Measurements from ENCODE around the gene MUC4. TPM values are rescaled to one million over a fixed set of nuclear protein-coding genes. Genes with fewer than 3 reads are reported as not detected.

Gene MUC4
- total and polyA plus RNA-seq, 9 of the 15 experiments (the other 6 are each of a cell fraction or from before 2014, with no cell fraction given) = under 0.01 to 0.21 (median 0.10) TPM; not detected in 4

GRCh38 chr3:195715134-195715533 is 96.6 kb downstream of the MUC4 start (continued):
- no peak for TF ChIP-seq USF1 (CRISPR knock-in tag; IDR thresholded peaks at IDR 0.05)
- peak; percentile 90 for TF ChIP-seq BCOR (IDR thresholded peaks at IDR 0.05)
- no peak for TF ChIP-seq EGR1 (conservative IDR thresholded peaks at IDR 0.05)
- peak; percentile 63; the same call in 1 of the 2 replicates for TF ChIP-seq HDAC2 (IDR thresholded peaks at IDR 0.05)
- TF ChIP-seq CREBBP (IDR thresholded peaks at IDR 0.05; ENCODE audit: low read depth, low read length) = no peak
- TF ChIP-seq GATAD2B (IDR thresholded peaks at IDR 0.05; ENCODE audit: borderline replicate concordance) = no peak

- no TSS peak for BruUV-seq (replicated peaks)
- CTCF ChIA-PET (ENCODE audit: low intra/inter-chr PET ratio) = interaction anchor here (0.6 kb wide), 1 partner anchor 15 kb away, joined by 3 read pairs; no protein-coding TSS in a partner anchor
- intact Hi-C loops (cut with micrococcal nuclease) = loop anchor here (10.0 kb wide), 2 partner anchors 170 to 480 kb away; partner anchors contain the start of gene PPP1R2
- peak; percentile 41; the same call in 1 of the 2 replicates for TF ChIP-seq IRF9 (tag; IDR thresholded peaks at IDR 0.05)
- no peak for TF ChIP-seq ELK1 (CRISPR knock-in tag; IDR thresholded peaks at IDR 0.05)
- peak; percentile 96 for TF ChIP-seq ZNF263 (CRISPR knock-in tag; IDR thresholded peaks at IDR 0.05; ENCODE audit: borderline replicate concordance)
- peak; percentile 42; the same call in 1 of the 2 replicates for TF ChIP-seq USF1 (CRISPR knock-in tag; IDR thresholded peaks at IDR 0.05)
- TF ChIP-seq IRF1 (CRISPR knock-in tag; IDR thresholded peaks at IDR 0.05; ENCODE audit: borderline replicate concordance) = 0 out of 2 replicates have a peak, but pooled peaks have one; percentile 11
- peak; percentile 62; the same call in 1 of the 2 replicates for TF ChIP-seq CBFB (CRISPR knock-in tag; IDR thresholded peaks at IDR 0.05)
- TF ChIP-seq CEBPG (CRISPR knock-in tag; IDR thresholded peaks at IDR 0.05) = peak; percentile 70
- peak; percentile 77 to 78; a peak in 3 of 4 replicates for TF ChIP-seq CEBPG (tag; conservative IDR thresholded peaks at IDR 0.05 in 1 of 2, IDR thresholded peaks at IDR 0.05 in 1 of 2)
- peak; percentile 93 for TF ChIP-seq CEBPB (tag; IDR thresholded peaks at IDR 0.05)
- TF ChIP-seq BCL6 (CRISPR knock-in tag; IDR thresholded peaks at IDR 0.05) = 0 out of 2 replicates have a peak, but pooled peaks have one; percentile 25
Observed at GRCh38 chr3:195714380-195715011, 97.2 kb downstream of the MUC4 start.

More at GRCh38 chr3:195714380-195715011, 97.2 kb downstream of the MUC4 start:
- Histone ChIP-seq H3K27ac (ENCODE audit: extremely low read depth, low read depth, low read length) (no peak overlapping the region), H2AFZ (ENCODE audit: low read depth, low read length) (no peak overlapping the region), H3K4me3 (no peak overlapping the region), H3K9ac (ENCODE audit: insufficient read depth in 1 of 2, low read depth in 2 of 2, low read length in 2 of 2) (no peak overlapping the region), H3K79me2 (ENCODE audit: control insufficient read depth, insufficient read depth, low read length) (no peaks in the 10 kb centered on the region), H3K4me1 (replicated peaks in 1 of 2; ENCODE audit: control insufficient read depth in 2 of 2, insufficient read depth in 2 of 2, low read length in 2 of 2) (peaks cover 0 to 9% of the 10 kb centered on the region in 2 experiments; a peak in 3 of 5 replicates), H4K20me1 (replicated peaks; ENCODE audit: control insufficient read depth, insufficient read depth, low read length) (no peaks in the 10 kb centered on the region; the same call in 1 of the 2 replicates), H3K4me2 (ENCODE audit: insufficient read depth, low read length) (no peak overlapping the region), H3K9me1 (ENCODE audit: control insufficient read depth, insufficient read depth, low read length) (no peaks in the 10 kb centered on the region), H3K9me3 (replicated peaks; ENCODE audit: control insufficient read depth, insufficient read depth, low read depth, low read length) (no peaks in the 10 kb centered on the region), H3K27me3 (ENCODE audit: control insufficient read depth in 2 of 2, insufficient read depth in 2 of 2, low read length in 2 of 2) (peaks cover 22 to 23% of the 10 kb centered on the region in 2 experiments), H3K36me3 (ENCODE audit: control insufficient read depth, insufficient read depth, low read length) (no peaks in the 10 kb centered on the region)
- POLR2A ChIA-PET = interaction anchor here (0.6 to 1.2 kb wide), 3 partner anchors 10 to 1819 kb away, joined by 3 to 5 read pairs (median 3); no protein-coding TSS in a partner anchor
- FAIRE-seq (no peak), DNase-seq (ENCODE audit: extremely low read depth in 1 of 4, low spot score in 3 of 4) (peak in 1 of 4 experiments; percentile 21), ATAC-seq (no peak)
- in situ Hi-C loops (cut with MboI) = loop anchor here (5.0 to 25.0 kb wide), 3 partner anchors 97 to 798 kb away; partner anchors contain the start of genes RNF168, SLC51A, SMCO1 and ZDHHC19
- WGBS (ENCODE audit: insufficient coverage, low coverage, missing lambda C conversion rate) = 9% methylated on average over 6 of the region's 6 CpGs

Data from K562 (cell line).